Activated naive CD4-positive, alpha-beta T cell treated with Interleukin-2 at 50 U/mL for 16 hours (primary cell): ENCODE data around the gene ANKRD11.

Experiments used
- DNase-seq: peaks from one replicate; pipeline ENCODE4 v3.0.0-alpha.2; 2020

The ANKRD11 gene

DNA sequence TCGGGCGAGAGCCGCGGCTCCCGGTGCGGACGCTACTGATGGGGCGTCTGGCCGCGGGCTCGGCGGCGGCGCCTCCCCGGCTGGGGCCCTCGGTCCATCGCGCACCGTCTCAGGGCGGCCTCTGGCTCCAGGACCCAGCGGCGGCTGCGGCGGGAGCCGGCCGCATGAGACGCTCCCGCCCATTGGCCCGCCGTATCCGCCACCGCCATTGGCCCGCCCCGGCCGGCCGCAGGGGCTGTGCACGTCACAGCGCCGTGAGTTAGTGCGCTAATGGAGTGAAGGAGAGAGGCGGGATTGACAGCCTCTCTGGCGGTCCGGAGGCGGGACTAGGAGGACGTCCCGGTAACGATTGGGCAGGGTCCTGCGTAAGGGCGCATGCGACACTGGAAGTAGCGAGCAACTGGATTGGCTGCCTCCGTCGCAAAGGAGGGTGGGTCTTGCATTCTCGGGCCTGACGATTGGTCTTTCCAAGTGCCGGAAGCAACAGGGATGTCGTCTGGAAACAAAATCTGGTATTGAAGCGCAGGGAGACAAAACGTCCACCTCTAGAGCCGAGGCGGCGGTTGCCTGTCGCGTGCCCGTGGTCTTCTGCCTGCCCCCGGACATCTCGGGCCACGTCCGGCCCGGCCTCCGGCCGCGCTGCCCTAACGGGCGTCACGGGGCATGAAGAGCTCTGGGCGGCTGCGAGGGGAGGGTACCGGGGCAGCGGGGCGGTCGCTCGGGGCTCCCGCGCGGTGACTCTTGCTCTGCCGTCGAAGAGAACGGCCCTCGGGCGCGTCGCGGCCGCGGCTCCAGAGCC lies at the start of gene ANKRD11:
Gene ANKRD11 (minus strand): TSS at position 123 of the 799 bp plus-strand sequence. CDS start 173,542 bp downstream, outside the sequence.
- peak; percentile 99 for DNase-seq

DNA sequence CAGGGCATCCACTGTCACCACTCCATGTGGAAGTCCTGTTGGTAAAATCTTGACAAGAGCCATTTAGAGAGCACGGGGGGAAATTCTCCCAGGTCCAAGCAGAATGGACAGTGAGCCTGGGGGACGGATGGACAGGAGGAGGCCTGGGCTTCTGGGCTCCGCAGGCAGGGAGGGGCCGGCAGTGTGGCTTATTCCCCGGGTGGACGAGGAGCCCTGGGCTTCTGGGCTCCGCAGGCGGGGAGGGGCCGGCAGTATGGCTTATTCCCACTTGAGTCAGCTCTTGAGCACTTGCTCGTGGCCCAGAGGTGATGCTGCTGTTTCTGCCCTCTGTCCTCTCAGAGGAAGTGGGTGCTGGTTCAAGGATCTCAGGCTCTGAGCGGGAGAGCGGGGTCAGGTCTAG lies 47.9 kb upstream of the ANKRD11 start:
- DNase-seq: no peak

DNA sequence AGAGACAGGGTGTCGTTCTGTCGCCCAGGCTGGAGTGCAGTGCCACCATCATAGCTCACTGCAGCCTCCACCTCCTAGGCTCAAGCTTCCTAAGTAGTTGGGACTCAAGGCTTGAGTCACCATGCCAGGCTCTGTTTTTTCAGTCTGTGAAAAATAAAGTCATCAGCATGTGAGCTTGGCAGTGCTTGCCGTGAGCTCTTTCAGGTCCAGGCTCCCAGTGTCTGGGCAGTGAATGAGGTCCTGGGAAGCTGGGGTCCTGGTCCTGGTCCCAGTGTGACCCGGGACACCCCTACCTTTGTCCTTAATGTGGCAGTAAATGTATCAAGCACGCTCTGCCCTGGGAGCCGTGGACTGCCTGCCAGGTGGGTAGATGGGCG lies 47.2 kb upstream of the ANKRD11 start:
- DNase-seq: no peak

DNA sequence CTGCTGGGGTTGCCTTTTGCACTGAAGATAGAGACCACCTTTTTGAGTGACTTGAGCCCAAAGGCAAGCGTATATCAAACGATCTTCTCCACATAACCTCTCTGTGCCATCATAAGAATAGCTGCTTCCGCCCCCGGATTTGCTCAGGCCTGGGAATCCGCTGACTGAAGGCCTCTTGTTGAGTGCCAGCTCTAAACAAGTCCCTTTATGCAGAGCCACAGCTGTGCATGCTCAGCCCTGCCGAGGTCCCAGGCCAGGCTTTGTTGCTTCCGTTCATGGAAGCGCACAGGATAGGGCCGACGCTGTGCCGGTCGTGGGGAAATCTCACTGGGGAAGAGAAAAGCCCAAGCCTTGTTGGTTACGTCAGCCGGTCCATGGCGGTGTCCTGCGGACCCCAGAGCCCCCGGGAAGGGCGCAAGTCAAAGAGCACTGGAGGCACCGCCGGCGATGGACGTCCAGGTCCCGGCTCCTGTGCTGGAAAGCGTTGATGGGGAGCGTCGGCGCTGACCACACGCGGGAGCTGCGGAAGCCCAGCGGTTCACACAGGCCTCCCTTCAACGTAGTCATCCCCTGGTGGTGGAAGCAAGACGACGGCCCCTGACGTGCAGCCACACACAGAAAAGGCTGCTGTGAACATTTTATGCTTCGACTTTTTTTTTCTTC lies 46.7 kb upstream of the ANKRD11 start:
- DNase-seq: no peak

DNA sequence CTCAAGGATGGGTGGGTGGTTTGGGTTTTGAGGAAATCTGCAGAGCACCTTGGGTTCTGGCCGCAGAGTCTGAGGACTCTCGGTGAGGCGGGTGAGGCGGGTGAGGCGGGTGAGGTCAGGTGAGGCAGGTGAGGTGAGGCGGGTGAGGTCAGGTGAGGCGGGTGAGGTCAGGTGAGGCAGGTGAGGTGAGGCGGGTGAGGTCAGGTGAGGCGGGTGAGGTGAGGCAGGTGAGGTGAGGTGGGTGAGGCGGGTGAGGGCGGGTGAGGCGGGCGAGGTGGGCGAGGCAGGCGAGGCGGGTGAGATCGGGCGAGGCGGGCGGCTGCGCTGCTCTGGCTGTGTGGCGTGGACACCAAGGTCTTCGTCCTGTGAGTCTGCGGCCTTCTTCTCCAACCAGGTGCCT lies 46.0 kb upstream of the ANKRD11 start:
- DNase-seq: no peak

DNA sequence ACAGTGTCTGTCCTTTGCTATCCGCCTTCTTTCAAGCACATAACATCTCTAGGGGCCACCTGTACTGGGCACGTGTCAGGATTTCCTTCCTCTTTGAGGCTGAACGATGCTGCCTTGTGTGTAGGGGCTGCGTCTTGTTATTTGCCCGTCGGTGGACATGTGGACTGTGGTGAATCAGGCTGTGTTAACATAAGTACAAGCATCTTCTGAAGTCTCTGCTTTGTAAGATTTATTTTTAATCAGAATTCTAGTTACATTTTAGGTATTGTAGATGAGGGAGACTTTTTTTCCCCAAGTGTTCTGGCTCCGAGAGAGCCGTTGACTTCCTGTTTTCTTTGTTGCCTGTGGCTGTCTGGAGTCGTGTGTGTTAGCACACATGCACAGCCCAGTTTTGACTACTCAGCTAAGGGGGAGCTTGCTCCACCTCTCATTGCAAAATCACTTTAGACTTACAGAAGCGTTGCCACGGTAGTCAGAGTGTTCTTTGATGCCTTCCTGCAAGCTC lies 43.9 kb upstream of the ANKRD11 start:
- DNase-seq: peak; percentile 6

DNA sequence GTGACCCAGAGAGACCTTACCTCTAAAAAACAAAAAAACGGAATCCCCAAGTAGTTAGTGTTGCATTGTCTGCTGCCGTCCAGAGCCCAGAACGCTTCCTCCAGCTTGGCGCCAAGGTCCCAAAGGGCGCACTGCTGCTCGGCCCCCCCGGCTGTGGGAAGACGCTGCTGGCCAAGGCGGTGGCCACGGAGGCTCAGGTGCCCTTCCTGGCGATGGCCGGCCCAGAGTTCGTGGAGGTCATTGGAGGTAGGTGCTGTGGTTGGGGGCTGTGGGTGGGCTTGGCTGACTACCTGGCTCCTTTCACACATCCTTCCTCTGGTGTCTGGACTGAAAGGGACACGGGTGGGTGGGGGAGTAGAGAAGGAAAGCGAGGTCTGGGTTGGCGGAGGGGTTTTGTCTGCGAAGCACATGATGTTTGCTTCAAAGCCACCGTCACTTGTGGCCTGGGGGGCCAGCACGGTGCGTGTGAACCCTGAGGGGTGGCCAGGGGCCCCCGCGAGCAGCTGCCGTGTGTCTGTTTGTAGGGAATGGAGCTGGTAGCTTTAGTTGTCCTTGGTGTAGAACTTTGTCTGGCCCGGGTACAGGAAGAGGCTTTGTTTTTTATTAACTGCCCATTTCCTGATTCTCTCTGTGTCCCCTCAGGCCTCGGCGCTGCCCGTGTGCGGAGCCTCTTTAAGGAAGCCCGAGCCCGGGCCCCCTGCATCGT lies 41.6 kb upstream of the ANKRD11 start:
- DNase-seq: no peak

DNA sequence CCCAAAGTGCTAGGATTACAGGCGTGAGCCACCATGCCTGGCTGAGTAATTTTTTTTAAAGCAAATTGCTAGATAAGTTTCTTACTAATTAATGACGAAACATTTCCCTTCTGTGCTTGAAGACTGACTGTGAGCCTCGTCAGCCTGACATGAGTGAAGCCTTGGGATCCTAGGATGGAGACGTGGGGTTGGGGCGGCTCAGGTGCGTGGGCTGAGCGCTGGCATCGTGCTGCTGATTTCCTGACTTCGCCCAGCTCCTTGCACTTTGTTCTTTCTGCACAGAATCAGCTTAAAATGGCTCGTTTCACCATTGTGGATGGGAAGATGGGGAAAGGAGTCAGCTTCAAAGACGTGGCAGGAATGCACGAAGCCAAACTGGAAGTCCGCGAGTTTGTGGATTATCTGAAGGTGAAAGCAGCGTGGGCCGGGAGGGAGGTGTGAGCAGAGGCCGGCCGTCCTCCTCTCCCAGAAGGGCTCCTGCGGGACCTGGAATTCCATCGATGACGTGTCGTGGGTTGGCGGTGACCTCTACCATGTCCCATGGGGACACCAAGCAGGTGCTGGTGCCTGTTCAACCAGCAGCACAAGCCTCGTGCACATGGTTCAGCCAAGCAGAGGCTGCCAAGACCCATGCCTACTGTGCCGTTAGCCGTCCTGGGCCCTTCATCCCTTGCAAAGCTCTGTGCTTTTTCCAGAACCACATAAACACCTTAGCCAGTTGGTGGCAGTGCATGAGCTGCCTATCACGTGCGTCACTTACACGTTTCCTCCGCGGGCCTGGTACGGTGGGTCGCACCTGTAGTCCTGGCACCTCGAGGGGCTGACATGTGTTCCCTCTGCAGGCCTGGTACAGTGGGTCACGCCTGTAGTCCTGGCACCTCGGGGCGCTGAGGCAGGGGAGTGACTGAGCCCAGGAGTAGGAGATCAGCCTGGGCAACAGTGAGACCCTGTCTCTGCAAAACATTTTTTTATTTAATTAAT lies 40.3 kb upstream of the ANKRD11 start:
- no peak for DNase-seq

DNA sequence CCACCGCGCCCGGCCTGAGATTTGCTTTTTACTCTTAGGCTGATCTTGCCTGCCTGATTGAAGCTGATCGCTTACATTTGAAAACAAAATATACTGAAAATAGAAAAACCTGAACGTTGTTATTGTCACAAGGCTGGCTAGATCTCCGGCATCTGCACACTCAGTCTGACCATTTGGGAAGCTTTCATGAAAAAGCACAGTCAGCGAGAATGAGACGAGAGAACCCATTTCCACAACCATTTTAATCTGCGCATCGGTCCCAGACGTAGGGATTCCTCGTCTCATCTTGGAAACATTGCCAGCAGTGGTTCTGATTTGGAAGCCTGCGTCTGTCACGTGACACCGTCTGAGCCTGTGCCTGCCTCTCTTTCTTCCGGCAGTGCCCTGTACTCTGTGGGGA lies 38.7 kb upstream of the ANKRD11 start:
- no peak for DNase-seq

DNA sequence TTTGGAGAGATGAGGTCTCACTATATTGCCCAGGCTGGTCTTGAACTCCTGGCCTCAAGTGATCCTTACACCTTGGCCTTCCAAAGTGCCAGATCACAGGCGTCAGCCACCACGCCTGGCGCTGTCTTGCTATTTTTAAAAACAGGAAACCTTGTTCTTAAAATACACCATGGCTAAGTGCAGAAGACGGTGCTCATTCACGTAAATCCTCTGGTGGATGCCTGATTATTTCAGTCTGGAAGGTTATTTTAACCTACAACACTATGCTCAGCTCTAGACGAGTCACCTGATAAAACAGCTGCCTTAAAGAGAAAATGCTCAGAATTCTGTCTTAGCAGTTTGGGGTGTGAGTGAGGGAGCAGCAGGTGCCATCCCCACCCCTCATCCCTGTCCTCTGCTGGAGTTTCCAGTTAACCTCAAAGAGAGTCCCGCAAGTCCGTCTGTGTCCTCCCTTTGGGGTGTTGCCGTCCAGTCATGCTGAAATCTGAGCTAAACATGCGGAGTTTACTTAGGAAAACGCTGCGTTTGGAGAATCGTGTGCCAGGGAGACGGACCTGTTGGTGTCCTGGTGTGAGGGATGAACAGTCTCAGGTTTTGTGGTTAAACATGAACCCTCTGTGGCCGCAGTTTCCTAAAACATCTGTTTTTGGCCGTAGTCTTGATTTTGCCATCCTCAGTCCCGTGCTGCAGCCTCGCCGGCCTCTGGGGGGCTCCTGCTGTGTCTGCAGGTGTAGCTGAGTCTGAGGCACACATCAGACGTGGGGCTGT lies 35.0 kb upstream of the ANKRD11 start:
- no peak for DNase-seq

DNA sequence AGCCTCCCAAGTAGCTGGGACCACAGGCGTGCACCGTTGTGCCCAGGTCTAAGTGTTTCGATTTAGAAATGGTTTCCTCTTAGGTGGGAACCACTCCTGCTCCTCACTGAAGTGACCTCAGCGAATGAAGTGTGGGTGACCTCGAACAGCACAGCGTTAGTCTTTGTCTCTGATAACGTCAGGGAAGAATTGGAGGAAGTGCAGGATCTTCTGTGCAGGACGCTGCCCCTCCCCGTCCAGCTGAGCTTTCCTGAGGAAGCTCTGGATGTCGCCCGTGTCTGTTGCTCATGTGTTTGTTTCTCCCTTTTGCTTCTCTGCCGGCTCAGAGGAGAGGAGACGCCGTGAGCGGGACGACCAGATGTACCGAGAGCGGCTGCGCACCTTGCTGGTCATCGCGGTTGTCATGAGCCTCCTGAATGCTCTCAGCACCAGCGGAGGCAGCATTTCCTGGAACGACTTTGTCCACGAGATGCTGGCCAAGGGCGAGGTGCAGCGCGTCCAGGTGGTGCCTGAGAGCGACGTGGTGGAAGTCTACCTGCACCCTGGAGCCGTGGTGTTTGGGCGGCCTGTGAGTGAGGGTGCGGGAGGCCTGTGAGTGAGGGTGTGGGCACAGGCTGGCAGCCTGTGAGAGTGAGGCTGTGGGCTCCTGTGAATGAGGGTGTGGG lies 33.5 kb upstream of the ANKRD11 start:
- no peak for DNase-seq

DNA sequence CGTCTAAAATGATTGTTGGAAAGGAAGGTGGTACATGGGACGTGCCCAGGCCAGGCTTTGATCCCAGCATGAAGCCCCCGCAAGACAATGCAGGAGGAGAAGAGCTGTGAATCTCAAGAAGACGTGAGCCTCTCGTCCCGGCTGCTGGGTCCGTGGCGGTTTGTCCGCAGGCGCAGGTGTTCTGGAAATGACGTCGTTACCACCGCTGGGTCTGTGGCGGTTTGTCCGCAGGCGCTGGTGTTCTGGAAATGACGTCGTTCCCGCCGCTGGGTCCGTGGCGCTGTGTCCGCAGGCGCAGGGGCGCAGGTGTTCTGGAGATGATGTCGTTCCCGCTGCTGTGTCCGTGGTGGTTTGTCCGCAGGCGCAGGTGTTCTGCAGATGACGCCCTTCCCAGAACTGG lies 31.9 kb upstream of the ANKRD11 start:
- DNase-seq: no peak

DNA sequence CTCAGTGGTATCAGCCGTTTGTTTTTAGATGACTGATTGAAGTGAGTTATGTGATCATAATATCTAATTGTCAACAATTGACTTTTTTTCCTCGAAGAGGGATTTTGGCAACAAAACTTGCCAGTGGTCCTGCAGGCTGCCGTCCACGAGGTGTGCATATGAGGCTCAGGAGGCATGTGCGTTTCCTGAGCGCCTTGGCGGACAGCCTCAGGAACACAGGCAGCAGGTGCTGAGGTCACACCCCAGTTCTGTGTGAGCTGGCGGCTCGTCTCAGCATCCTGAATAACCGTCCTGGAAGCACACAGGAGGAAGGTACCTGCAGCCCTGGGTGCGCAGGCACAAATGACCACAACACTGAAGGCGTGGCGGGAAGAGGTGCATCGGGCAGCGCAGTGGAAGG lies 29.5 kb upstream of the ANKRD11 start:
- DNase-seq: no peak

DNA sequence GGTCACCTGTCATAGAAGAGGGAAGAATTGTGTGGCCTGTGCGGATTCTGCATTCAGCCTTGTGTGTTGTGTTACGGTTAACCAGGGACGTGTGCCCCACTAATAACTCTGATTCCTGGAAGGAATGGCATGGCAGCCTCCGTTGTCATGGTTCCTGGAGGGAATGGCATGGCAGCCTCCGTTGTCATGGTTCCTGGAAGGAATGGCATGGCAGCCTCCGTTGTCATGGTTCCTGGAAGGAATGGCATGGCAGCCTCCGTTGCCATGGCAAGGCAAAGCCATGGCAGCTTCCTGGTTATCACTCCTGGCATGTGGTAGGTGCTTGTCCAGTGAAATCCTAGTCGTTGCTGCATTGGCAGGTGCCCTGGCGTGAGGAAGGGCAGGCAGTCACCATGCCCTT lies 26.8 kb upstream of the ANKRD11 start:
- DNase-seq: no peak

DNA sequence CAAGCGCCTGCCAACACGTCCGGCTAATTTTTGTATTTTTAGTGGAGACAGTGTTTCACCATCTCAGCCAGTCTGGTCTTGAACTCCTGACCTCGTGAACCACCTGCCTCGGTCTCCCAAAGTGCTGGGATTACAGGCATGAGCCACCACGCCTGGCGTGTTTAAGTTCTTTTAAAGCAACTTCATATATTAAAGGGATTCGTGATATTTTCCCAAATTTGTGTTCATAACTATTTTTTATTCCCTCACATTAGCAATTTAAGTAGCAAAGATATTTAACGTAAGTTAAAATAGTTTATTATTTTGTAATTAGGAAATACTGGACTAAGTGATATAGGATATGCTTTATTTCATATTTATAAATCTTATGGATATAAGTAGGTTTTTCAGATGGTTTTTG lies 22.1 kb upstream of the ANKRD11 start:
- DNase-seq: no peak

DNA sequence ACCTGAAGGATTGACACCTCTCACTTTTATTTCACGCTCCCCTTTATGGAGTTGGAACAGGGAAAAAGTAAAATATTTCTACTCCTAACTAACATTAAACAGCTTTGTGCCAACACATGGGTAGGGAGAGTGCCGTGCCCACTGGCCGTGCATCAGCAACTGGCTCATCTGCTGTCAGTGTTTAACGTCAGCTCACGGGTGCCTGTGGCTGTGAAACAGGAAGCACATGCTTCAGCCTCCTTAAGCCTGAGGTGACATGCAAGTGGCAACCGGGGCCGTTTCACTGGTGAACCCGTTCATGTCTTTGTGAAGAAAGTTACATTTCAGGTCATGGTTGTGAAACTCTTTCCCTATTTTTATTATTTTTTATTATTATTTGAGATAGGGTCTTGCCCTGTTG lies 21.0 kb upstream of the ANKRD11 start:
- DNase-seq: no peak

DNA sequence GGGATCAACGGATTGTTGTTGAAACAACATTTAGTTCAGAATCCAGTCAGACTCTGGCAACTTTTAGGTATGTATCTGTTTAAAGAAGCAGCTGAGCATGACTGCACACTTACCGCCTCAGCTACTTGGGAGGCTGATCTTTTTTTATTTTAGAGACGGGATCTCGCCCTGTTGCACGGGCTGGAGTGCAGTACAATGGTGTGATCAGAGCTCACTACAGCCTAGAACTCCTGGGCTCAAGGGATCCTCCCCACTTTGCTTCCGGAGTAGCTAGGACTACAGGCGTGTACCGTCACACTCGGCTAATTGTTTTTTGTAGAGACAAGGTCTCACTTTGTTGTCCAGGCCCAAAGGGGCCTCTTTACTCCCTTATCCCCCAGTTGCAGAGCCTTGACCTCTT lies 20.2 kb upstream of the ANKRD11 start:
- no peak for DNase-seq

DNA sequence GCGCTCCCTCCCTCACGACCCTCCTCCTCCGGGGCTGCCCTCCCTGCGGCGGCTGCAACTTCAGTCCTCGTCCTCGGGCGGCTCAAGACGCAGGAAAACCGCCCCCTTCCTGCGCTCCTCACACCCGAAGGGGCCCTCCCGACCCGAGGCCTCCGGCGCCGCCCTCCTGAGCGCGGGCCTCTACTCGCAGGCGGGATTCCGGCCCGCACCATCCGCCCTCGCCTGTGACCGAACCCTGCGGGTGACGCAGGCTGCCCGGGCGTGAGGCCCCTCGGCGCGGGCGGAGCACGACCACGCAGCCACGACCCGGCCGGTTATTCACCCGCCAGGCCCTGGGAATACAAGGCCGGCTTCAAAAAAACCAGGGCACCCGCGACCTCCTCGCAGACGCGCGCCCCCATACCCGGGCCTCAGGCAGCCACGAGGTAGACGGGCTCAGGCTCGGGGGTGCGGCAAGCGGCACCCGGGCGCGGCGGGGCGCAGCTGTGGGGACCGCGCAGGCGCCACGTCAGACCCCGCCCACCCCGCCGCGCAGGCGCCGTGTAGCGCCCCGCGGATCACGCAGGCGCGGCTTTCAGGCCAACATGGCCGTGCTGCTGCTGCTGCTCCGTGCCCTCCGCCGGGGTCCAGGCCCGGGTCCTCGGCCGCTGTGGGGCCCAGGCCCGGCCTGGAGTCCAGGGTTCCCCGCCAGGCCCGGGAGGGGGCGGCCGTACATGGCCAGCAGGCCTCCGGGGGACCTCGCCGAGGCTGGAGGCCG lies 17.7 kb upstream of the ANKRD11 start, which contains the start of gene SPG7:
Gene SPG7 (plus strand): TSS at position 570 of the 757 bp plus-strand sequence. CDS start 15 bp downstream, at position 585.
- DNase-seq: peak; percentile 89

DNA sequence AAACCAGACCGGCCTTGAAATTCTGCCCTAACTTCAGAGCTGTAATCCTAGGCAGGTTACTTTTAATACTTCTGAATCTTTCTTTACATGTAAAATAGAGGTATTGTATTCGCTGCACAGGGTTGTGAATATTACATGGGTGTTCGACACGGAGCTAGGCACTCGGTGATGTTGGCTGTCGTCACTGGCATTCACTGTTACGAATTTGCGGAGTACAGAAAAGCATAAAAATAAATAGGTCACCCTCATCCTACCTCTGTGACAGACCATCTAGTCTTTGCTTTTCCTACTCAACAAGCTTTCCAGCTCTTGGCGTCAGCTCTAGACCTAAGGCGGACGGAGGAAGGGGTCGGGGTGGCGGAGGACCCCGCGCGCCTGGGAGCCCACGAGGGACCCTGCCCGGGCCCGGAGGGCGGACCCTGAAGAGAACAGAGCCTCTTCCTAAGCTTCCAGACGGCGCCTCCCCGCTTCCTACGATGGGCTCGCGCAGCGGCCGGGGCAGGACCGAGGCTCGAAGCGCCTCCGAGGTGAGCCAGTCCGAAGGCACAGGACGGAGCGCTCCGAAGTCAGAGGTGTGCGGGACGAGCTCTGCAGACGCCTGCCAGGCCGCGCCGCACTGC lies 17.0 kb upstream of the ANKRD11 start:
- no peak for DNase-seq

DNA sequence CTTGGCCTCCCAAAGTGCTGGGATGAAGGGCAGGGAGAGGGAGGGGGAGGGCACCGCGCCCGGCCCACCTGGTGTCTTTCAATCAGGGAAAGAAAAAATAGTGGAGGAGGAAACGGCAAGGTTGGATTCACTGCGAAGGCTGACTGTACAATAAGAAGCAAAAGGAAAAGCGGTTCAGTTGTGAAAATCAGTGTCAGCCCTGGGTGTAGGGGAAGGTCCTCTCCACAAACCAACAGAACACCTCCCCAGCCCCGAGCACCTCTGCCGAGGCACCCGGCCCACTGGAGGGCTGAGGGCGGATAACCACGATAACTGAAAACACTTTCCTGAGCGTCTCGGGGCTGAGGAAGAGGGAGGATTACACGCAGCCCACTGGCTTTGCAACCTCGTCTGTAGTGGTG lies 16.4 kb upstream of the ANKRD11 start:
- peak; percentile 32 for DNase-seq
